HFF-Myc (cell line): ENCODE results near the gene ADM.
"Not testable (repeated sequence)": the region's sequence is repeated elsewhere in the genome, so short reads cannot be mapped to it uniquely, and the experiment has no call there.

Experiments used
- DNase-seq: peaks from one replicate; pipeline ENCODE4 v3.0.0-alpha.2; 2011; ENCODE audit warnings: low read depth; ENCODE audit errors: extremely low read depth
- H3K4me3 ChIP-seq: replicated peaks from 2 replicates; pipeline ENCODE4 v1.5.1; 2011; ENCODE audit warnings: low read depth, mild to moderate bottlenecking, control low read depth, low read length
- TF ChIP-seq, protein P1 (sequence below): IDR thresholded peaks from 2 replicates; pipeline ENCODE4 v1.5.1; 2012; ENCODE audit warnings: mild to moderate bottlenecking, low read depth, low read length, control low read depth; ENCODE audit errors: missing control alignments

The ADM gene

GRCh38 chr11:10304495-10305261 lies at the start of gene ADM:
Gene ADM (plus strand): TSS chr11:10305073. CDS start chr11:10305701, 628 bp downstream.
- H3K4me3 ChIP-seq, result peak within 1 kb of the TSS; percentile 79
- DNase-seq, result no peak
- TF ChIP-seq, protein P1, sequence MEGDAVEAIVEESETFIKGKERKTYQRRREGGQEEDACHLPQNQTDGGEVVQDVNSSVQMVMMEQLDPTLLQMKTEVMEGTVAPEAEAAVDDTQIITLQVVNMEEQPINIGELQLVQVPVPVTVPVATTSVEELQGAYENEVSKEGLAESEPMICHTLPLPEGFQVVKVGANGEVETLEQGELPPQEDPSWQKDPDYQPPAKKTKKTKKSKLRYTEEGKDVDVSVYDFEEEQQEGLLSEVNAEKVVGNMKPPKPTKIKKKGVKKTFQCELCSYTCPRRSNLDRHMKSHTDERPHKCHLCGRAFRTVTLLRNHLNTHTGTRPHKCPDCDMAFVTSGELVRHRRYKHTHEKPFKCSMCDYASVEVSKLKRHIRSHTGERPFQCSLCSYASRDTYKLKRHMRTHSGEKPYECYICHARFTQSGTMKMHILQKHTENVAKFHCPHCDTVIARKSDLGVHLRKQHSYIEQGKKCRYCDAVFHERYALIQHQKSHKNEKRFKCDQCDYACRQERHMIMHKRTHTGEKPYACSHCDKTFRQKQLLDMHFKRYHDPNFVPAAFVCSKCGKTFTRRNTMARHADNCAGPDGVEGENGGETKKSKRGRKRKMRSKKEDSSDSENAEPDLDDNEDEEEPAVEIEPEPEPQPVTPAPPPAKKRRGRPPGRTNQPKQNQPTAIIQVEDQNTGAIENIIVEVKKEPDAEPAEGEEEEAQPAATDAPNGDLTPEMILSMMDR, result peak; percentile 68

DNA sequence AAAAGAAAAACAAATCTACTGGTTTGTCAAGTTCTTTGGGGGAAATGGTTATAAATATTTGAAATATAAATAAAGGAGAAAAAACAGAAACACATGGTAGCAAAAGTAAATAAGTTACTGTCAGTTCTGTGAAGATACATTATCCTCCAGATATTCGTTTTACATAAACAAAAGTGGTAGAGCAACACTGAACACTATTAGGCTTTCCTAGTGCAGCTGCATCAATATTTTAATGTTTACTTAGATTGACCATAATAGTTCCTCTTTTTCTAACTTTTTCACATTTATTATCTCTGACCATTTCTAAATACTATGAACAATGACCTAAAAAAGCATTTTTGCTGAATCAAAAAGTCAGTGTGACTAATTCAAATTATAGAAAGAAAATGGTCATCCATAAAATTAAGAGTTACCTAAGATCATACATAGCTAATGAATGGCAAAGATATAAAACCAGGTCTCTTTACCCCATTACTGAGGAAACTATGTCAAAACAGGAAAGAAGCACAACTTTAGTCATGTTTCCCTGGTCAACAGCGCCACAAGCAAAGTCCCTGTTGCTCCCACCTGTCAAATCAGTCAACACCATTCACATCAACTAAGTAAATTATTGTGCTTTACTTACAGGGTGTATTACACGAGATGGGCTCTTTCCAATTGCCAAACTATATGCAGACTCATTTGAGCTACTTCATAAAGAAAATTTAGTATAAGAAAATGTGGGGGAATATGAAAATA lies 49.3 kb upstream of the ADM start:
- no peak for DNase-seq

DNA sequence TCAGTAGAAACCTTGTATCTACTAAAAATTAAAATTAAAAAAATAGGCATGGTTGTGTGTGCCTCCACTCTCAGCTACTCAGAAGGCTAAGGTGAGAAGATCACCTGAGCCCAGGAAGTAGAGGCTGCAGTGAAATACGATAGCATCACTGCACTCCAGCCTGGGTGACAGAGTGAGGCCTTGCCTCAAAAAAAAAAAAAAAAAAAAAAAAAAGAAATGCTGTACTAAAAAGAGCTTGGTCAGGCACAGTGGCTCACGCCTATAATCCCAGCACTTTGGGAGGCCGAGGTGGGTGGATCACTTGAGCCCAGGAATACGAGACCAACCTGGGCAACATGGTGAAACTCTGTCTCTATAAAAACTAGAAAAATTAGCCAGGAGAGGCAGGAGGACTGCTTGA lies 47.4 kb upstream of the ADM start:
- H3K4me3 ChIP-seq, result no peak overlapping the region
- TF ChIP-seq, protein P1, result no peak
- DNase-seq, result no peak

More for the DNA sequence above, 49.3 kb upstream of the ADM start:
- TF ChIP-seq, protein P1, result no peak
- H3K4me3 ChIP-seq, result no peak overlapping the region

DNA sequence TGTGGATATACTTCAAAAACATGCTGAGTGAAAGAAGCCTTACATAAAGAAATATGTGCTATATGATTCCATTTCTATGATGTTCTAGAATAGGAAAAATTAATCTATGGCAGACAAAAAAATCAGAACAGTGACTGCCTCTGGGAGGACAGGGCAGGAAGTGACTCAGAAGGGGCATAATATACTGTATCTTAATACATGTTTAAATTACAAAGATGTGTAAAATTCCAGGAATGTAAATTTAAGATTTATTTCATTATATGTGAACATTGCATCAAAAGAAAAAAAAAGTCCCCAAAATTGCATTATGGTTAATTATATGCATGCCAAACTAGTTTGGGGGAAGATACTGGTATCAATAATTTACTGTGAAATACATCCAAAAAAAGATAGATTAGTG lies 43.1 kb upstream of the ADM start:
- TF ChIP-seq, protein P1, result no peak
- H3K4me3 ChIP-seq, result no peak overlapping the region
- DNase-seq, result no peak

GRCh38 chr11:10263929-10264328 lies 40.9 kb upstream of the ADM start:
- no peak for DNase-seq
- TF ChIP-seq, protein P1, result no peak
- H3K4me3 ChIP-seq, result no peak overlapping the region

DNA sequence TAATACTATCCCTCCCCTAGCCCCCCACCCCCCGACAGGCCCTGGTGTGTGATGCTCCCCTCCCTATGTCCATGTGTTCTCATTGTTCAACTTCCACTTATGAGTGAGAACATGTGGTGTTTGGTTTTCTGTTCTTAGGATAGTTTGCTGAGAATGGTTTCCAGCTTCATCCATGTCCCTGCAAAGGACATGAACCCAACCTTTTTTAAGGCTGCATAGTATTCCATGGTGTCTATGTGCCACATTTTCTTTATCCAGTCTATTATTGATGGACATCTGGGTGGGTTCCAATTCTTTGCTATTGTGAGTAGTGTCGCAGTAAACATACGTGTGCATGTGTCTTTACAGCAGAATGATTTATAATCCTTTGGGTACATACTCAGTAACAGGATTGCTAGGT lies 40.2 kb upstream of the ADM start:
- H3K4me3 ChIP-seq, DNase-seq: not testable (repeated sequence)

GRCh38 chr11:10265936-10266335 lies 38.9 kb upstream of the ADM start:
- no peak for DNase-seq
- H3K4me3 ChIP-seq, result no peak overlapping the region
- TF ChIP-seq, protein P1, result no peak
